Measurements from ENCODE around the gene PARD3B. TPM values are rescaled to one million over a fixed set of nuclear protein-coding genes. Genes with fewer than 3 reads are reported as not detected.

PARD3B gene
- polyA plus RNA-seq, 3 donors = not detected

DNA sequence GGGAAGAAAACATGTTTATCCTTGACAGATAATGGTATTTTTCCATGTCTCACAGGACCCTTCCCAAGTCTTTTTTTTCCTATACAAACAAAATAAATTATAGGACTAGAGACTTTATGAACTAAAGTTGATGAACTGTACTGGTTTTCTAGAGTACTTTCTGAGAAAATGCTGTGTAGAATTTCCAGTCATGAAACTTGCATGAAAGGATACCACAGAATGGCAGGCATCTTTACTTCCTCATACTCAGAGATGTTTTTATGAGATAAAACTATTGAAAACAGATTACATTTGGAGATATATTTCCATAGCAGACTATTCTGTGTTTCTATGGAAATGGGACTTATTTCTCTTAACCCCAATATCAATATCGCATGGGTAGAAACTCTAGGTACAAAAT is 403.5 kb downstream of the PARD3B start:
- Histone ChIP-seq H3K79me2 (ENCODE audit: insufficient read depth, low read length) (no peaks in the 10 kb centered on the region), H3K9me3 (replicated peaks in 1 of 2; ENCODE audit: control insufficient read depth in 1 of 2, insufficient read depth in 1 of 2, low read length in 2 of 2) (peaks cover 8 to 14% of the 10 kb centered on the region in 2 donors), H3K9ac (ENCODE audit: insufficient read depth, low read length, poor library complexity, severe bottlenecking) (no peak overlapping the region), H2AFZ (ENCODE audit: insufficient read depth, low read depth, low read length, poor library complexity, severe bottlenecking) (no peak overlapping the region), H3K36me3 (replicated peaks in 1 of 2; ENCODE audit: control insufficient read depth in 1 of 2, insufficient read depth in 2 of 2, low read length in 2 of 2) (no peaks in the 10 kb centered on the region), H4K20me1 (ENCODE audit: insufficient read depth, low read length) (no peaks in the 10 kb centered on the region), H3K27me3 (ENCODE audit: control insufficient read depth in 2 of 2, insufficient read depth in 2 of 2, low read length in 2 of 2) (no peaks in the 10 kb centered on the region), H3K4me3 (replicated peaks in 1 of 3; ENCODE audit: low read depth in 2 of 3, low read length in 3 of 3) (no peak overlapping the region), H3K4me1 (ENCODE audit: control insufficient read depth in 1 of 2, insufficient read depth in 2 of 2, low read length in 2 of 2) (no peaks in the 10 kb centered on the region), H3K4me2 (replicated peaks; ENCODE audit: extremely low read depth, low read length, poor library complexity, severe bottlenecking) (no peak overlapping the region), H3K27ac (ENCODE audit: low read depth in 1 of 2, low read length in 2 of 2) (no peak overlapping the region)
- no peak overlapping the region for H3K27ac Mint-ChIP-seq
- intact Hi-C loops (cut with micrococcal nuclease) = no loop called here
- DNase-seq = no peak
- TF ChIP-seq, protein P1, sequence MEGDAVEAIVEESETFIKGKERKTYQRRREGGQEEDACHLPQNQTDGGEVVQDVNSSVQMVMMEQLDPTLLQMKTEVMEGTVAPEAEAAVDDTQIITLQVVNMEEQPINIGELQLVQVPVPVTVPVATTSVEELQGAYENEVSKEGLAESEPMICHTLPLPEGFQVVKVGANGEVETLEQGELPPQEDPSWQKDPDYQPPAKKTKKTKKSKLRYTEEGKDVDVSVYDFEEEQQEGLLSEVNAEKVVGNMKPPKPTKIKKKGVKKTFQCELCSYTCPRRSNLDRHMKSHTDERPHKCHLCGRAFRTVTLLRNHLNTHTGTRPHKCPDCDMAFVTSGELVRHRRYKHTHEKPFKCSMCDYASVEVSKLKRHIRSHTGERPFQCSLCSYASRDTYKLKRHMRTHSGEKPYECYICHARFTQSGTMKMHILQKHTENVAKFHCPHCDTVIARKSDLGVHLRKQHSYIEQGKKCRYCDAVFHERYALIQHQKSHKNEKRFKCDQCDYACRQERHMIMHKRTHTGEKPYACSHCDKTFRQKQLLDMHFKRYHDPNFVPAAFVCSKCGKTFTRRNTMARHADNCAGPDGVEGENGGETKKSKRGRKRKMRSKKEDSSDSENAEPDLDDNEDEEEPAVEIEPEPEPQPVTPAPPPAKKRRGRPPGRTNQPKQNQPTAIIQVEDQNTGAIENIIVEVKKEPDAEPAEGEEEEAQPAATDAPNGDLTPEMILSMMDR (IDR thresholded peaks at IDR 0.05) = no peak
- H3K27me3 Mint-ChIP-seq (ENCODE audit: low read depth in 3 of 3) = peaks cover 0 to 2% (median 2%) of the 10 kb centered on the region in 3 donors
- H3K36me3 Mint-ChIP-seq = no peaks in the 10 kb centered on the region
- H3K4me1 Mint-ChIP-seq = no peaks in the 10 kb centered on the region
- WGBS (ENCODE audit: insufficient coverage) = no CpG with 5 or more reads among the region's 1 CpG
- H3K9me3 Mint-ChIP-seq = peaks cover 7 to 14% (median 8%) of the 10 kb centered on the region in 7 donors
- no peak overlapping the region for H3K4me3 Mint-ChIP-seq

DNA sequence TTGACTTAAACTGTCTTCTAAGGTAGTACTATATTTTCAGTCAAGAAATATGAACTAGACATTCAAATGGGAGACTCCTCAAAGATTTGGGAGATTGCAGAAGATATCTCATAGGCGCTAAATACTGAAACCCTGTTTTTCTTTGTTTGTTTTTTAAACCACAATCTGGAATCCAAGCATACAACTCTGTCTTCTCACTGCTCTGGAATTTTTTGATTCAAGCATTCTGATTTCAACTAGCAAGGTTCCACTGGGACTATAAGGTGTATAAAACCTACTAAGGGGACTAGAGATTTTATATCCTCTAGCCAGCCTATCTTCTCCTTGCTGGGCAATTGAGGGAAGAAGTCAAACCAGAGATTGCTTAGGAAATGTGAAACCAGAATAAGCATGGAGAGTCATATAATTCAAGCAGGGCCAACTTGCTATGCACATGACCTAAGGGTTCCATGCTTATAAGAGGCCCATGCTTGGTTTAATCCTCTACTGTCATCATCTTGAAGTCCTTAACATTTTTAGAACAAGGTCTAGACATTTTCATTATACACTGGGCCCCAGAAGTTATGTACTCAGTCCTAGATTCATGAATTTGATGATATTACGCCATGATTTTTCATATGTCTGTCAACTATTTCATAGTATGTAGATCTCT is 405.5 kb downstream of the PARD3B start:
- no peak for DNase-seq
- no CpG with 5 or more reads among the region's 2 CpGs for WGBS (ENCODE audit: insufficient coverage)
- Mint-ChIP-seq H3K27me3 (ENCODE audit: low read depth in 3 of 3) (peaks cover 0 to 3% (median 2%) of the 10 kb centered on the region in 3 donors), H3K9me3 (peaks cover 0 to 6% (median 2%) of the 10 kb centered on the region in 7 donors), H3K36me3 (no peaks in the 10 kb centered on the region), H3K4me3 (no peak overlapping the region), H3K27ac (no peak overlapping the region), H3K4me1 (no peaks in the 10 kb centered on the region)
- Histone ChIP-seq H3K4me1 (ENCODE audit: control insufficient read depth in 1 of 2, insufficient read depth in 2 of 2, low read length in 2 of 2) (no peaks in the 10 kb centered on the region), H3K4me3 (replicated peaks in 1 of 3; ENCODE audit: low read depth in 2 of 3, low read length in 3 of 3) (no peak overlapping the region), H4K20me1 (ENCODE audit: insufficient read depth, low read length) (no peaks in the 10 kb centered on the region), H3K4me2 (replicated peaks; ENCODE audit: extremely low read depth, low read length, poor library complexity, severe bottlenecking) (no peak overlapping the region), H3K27ac (ENCODE audit: low read depth in 1 of 2, low read length in 2 of 2) (no peak overlapping the region), H3K9ac (ENCODE audit: insufficient read depth, low read length, poor library complexity, severe bottlenecking) (no peak overlapping the region), H3K9me3 (replicated peaks in 1 of 2; ENCODE audit: control insufficient read depth in 1 of 2, insufficient read depth in 1 of 2, low read length in 2 of 2) (no peaks in the 10 kb centered on the region), H2AFZ (ENCODE audit: insufficient read depth, low read depth, low read length, poor library complexity, severe bottlenecking) (no peak overlapping the region), H3K36me3 (replicated peaks in 1 of 2; ENCODE audit: control insufficient read depth in 1 of 2, insufficient read depth in 2 of 2, low read length in 2 of 2) (no peaks in the 10 kb centered on the region), H3K27me3 (ENCODE audit: control insufficient read depth in 2 of 2, insufficient read depth in 2 of 2, low read length in 2 of 2) (no peaks in the 10 kb centered on the region), H3K79me2 (ENCODE audit: insufficient read depth, low read length) (no peaks in the 10 kb centered on the region)
- intact Hi-C loops (cut with micrococcal nuclease) = no loop called here
- TF ChIP-seq, protein P1 (IDR thresholded peaks at IDR 0.05) = no peak

All from CD14-positive monocyte (primary cell).